Coronary artery (tissue), 2 donors: Measurements from ENCODE around the gene NACAD.

ENCODE experiments used
- DNase-seq: peaks from one replicate; pipeline ENCODE4 v3.0.0-alpha.2; 2017; ENCODE audit warnings: low spot score
- H3K27ac ChIP-seq, 2 donors: fragments of 200-600 bp; sonication (generic); one replicate each; pipeline ENCODE4 v1.5.1; 2016 to 2019
- H3K4me3 ChIP-seq: fragments of 200-600 bp; sonication (generic); 2 replicates; pipeline ENCODE4 v1.5.1; 2016; ENCODE audit warnings: mild to moderate bottlenecking, moderate library complexity
- CTCF ChIP-seq: fragments of 200-600 bp; sonication (generic); IDR thresholded peaks from one replicate; pipeline ENCODE4 v1.5.1; 2019; ENCODE audit warnings: antibody characterized with exemption

NACAD gene

GRCh38 chr7:45067582-45067981 lies 21.2 kb downstream of the NACAD start:
- DNase-seq = no peak
- TF ChIP-seq CTCF = no peak
- no peak overlapping the region for H3K27ac ChIP-seq
- H3K4me3 ChIP-seq = no peak overlapping the region

- DNase-seq = peak; percentile 21
- no peak overlapping the region for H3K4me3 ChIP-seq
- H3K27ac ChIP-seq = no peak overlapping the region
- no peak for TF ChIP-seq CTCF
Observed at GRCh38 chr7:45066409-45066808, 22.4 kb downstream of the NACAD start.

GRCh38 chr7:45065031-45065995 lies 23.5 kb downstream of the NACAD start:
- no peak for TF ChIP-seq CTCF
- peak; percentile 36 for DNase-seq
- Histone ChIP-seq H3K27ac (no peak overlapping the region), H3K4me3 (no peak overlapping the region)

GRCh38 chr7:45064047-45064725 lies 24.6 kb downstream of the NACAD start:
- DNase-seq = peak; percentile 36
- H3K27ac ChIP-seq = no peak overlapping the region
- TF ChIP-seq CTCF = no peak
- no peak overlapping the region for H3K4me3 ChIP-seq

- no peak for TF ChIP-seq CTCF
Observed at GRCh38 chr7:45061806-45062425, 26.9 kb downstream of the NACAD start.

GRCh38 chr7:45061352-45061751 lies 27.4 kb downstream of the NACAD start:
- no peak for TF ChIP-seq CTCF
- peak; percentile 3 for DNase-seq
- no peak overlapping the region for H3K27ac ChIP-seq

More at GRCh38 chr7:45061806-45062425, 26.9 kb downstream of the NACAD start:
- Histone ChIP-seq H3K27ac (no peak overlapping the region), H3K4me3 (no peak overlapping the region)
- DNase-seq = peak; percentile 21

More at GRCh38 chr7:45061352-45061751, 27.4 kb downstream of the NACAD start:
- H3K4me3 ChIP-seq = no peak overlapping the region
